Activated naive CD4-positive, alpha-beta T cell treated with anti-CD3 and anti-CD28 coated beads, Interleukin-2, amount 10 ng/mL, durations not matched to agents 7 days and 5 days (primary cell): Measurements from ENCODE around the gene SPOP.

ENCODE experiments used
- CTCF ChIA-PET: fragments of 350-600 bp; sonication (Branson Sonifier 250); formaldehyde crosslinking; loops from one replicate; lab custom pipeline; 2021; ENCODE audit warnings: antibody characterized with exemption; lab: Charles Lee
- DNase-seq: peaks from one replicate; pipeline ENCODE4 v3.0.0-alpha.2; 2020
- H3K27ac Mint-ChIP-seq: one replicate; pipeline ENCODE4 v1.8.0; 2021; ENCODE audit warnings: mild to moderate bottlenecking, moderate library complexity, mixed read lengths
- H3K27me3 Mint-ChIP-seq: one replicate; pipeline ENCODE4 v1.8.0; 2021; ENCODE audit warnings: mild to moderate bottlenecking, mixed read lengths
- H3K36me3 Mint-ChIP-seq: one replicate; pipeline ENCODE4 v1.8.0; 2021; ENCODE audit warnings: mixed read lengths
- H3K4me1 Mint-ChIP-seq: one replicate; pipeline ENCODE4 v1.8.0; 2021; ENCODE audit warnings: mixed read lengths
- H3K4me3 Mint-ChIP-seq: one replicate; pipeline ENCODE4 v1.8.0; 2021; ENCODE audit warnings: mild to moderate bottlenecking, moderate library complexity, mixed read lengths
- H3K9me3 Mint-ChIP-seq: one replicate; pipeline ENCODE4 v1.8.0; 2021; ENCODE audit warnings: mixed read lengths

The SPOP gene

DNA sequence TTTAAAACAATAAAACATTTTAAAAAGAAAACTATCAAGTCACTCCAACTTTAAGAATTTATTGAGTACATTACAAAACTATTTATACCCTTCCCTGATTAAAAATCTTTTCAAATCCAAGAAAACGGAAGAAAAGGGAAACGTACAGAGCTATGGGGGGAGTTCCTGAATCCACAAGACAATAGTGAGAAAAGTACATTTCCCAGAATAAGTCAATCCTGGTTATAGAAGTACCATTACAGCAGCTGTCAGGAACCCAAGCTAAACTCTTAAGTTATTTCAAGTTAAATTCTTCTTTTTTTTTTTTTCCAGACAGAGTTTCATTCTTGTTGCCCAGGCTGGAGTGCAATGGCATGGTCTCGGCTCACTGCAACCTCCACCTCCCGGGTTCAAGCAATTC, 45.7 kb downstream of the SPOP start:
- no peak overlapping the region for H3K27ac Mint-ChIP-seq
- H3K27me3 Mint-ChIP-seq = no peaks in the 10 kb centered on the region
- H3K9me3 Mint-ChIP-seq = no peaks in the 10 kb centered on the region
- CTCF ChIA-PET = interaction anchor here (0.9 kb wide), 2 partner anchors 14 kb away, joined by 3 to 4 read pairs; no protein-coding TSS in a partner anchor
- H3K4me1 Mint-ChIP-seq = no peaks in the 10 kb centered on the region
- H3K36me3 Mint-ChIP-seq = peaks cover 3% of the 10 kb centered on the region
- no peak for DNase-seq
- H3K4me3 Mint-ChIP-seq = no peak overlapping the region

DNA sequence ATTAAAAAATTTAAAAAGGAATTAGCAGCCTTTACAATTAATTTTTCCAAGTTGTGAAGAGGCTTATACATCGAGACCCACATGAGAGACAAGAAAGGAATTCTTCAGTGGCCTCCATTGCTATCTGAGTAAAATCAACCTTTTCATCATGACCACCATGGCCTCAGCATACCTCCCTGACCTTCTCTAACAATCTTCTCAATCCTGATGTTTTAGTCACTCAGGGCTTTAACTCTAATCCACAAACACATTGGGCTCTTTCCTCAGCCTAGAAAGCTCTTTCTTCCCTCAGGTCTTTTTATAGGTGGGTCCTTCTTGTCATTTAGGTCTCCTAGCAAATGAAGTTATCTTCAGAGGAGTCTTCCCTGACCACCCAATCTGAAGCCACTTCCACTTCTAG, 46.4 kb downstream of the SPOP start:
- Mint-ChIP-seq H3K27me3 (no peaks in the 10 kb centered on the region), H3K9me3 (no peaks in the 10 kb centered on the region), H3K27ac (no peak overlapping the region), H3K4me1 (no peaks in the 10 kb centered on the region), H3K4me3 (no peak overlapping the region), H3K36me3 (peaks cover 3% of the 10 kb centered on the region)
- CTCF ChIA-PET = interaction anchor here (0.9 kb wide), 1 partner anchor 15 kb away, joined by 3 read pairs; no protein-coding TSS in a partner anchor
- no peak for DNase-seq

DNA sequence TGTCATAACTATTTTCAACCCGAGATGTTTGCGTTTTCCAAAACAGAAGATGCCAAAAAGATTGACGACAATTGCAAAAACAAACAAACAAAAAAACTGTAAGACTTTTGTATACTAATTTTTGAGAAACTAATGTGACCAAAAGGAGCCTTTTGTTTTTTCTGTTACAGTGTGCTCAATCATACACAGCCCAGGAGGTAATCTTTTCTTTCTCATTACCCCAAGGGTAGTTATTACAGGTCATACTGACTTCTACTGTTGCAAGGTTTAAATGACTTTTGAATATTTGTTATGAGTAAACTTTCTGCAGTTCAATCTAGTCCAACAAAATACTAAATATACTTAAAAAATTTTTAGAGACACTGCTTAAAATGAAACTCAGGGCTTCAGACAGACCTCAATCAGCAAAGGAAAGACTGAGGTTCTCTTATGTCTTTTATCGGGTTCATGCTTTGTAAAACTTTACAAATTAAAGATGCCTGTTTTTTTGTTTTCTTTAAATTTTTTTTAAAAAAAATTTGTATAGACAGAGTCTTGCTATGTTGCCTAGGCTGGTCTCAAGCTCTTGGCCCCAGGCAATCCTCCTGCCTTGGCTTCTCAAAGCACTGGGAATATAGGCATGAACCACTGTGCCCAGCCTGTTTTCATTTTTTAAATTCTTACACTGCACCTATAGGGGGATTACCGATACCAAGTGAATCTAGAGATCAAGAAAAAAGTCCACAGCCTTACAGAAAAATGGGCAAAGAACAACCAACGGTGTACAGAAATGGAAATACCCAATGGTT, 47.6 kb downstream of the SPOP start:
- H3K4me1 Mint-ChIP-seq = no peaks in the 10 kb centered on the region
- H3K9me3 Mint-ChIP-seq = no peaks in the 10 kb centered on the region
- DNase-seq = no peak
- H3K4me3 Mint-ChIP-seq = no peak overlapping the region
- no peaks in the 10 kb centered on the region for H3K27me3 Mint-ChIP-seq
- H3K36me3 Mint-ChIP-seq = peaks cover 1% of the 10 kb centered on the region
- no peak overlapping the region for H3K27ac Mint-ChIP-seq
- CTCF ChIA-PET = no interaction called here

DNA sequence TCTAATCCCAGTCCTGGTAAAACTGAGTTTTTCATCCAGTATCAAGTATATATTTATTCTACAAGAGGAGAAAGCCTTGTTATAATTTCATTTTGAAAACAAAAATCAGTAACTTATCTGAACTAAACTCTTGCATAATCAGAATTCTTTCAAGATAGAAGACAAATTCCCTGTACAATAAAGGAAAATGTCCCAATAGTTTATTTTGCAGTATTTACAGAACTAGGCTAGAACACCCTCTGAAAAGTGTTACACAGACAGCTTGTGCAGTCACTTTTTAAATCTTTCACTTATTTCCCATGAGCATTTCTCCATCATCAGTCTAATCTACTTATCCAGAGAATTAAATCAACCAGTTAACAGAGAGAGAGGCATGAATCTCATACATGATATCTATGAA, 48.5 kb downstream of the SPOP start:
- DNase-seq = no peak
- Mint-ChIP-seq H3K4me3 (no peak overlapping the region), H3K9me3 (no peaks in the 10 kb centered on the region), H3K36me3 (peaks cover 1% of the 10 kb centered on the region), H3K27me3 (no peaks in the 10 kb centered on the region), H3K27ac (no peak overlapping the region), H3K4me1 (no peaks in the 10 kb centered on the region)
- CTCF ChIA-PET = no interaction called here

DNA sequence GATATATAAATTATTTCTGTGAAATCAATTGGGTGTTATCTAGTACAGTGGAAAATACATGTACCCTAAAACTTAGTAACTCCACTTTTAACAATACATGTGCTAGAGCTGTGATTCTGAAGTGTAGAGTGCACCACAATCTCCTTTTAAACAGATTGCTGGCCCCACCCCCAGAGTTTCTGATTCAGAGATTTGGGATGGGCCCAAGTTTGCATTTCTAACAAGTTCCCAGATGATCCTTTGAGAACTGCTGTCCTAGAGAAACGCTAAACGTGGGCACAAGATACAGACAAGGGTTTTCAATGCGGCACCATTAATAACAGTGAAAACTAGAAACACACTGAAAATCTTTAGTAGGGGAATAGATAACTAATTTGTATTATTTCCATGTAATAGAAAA, 53.0 kb downstream of the SPOP start:
- Mint-ChIP-seq H3K27ac (no peak overlapping the region), H3K27me3 (no peaks in the 10 kb centered on the region), H3K36me3 (peaks cover 29% of the 10 kb centered on the region), H3K9me3 (no peaks in the 10 kb centered on the region), H3K4me1 (peaks cover 14% of the 10 kb centered on the region), H3K4me3 (no peak overlapping the region)
- CTCF ChIA-PET = no interaction called here
- DNase-seq = no peak

DNA sequence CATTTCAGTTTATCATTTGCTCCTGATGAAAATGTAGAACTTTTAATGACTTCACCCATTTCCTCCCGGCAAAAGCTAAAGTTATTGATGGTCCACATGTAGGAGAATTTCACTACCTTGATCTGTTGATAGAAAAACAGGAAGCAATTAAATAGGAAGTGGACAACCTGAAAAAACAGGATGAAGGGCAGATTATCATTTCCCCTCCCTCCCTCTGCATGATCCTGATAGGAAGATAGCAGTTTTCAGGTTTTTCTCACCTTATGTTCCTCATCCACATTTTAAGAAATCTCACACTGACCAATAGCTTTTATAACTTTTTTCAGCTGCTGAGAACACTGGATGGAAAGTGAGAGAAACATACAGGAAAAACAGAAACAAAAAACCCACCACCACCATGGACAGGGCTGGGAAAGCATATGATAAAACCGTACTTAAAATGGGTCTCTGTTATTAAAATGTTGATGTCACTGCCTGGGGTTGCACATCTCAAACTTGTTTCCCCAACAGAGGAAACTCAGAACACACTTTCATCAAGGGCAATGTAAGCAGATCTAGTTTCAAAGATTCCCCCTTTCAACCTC, 55.9 kb downstream of the SPOP start:
- no peaks in the 10 kb centered on the region for H3K9me3 Mint-ChIP-seq
- no peak overlapping the region for H3K4me3 Mint-ChIP-seq
- peak overlapping the region; percentile 76 for H3K27ac Mint-ChIP-seq
- DNase-seq = no peak
- peaks cover 46% of the 10 kb centered on the region for H3K36me3 Mint-ChIP-seq
- H3K4me1 Mint-ChIP-seq = peaks cover 26% of the 10 kb centered on the region
- CTCF ChIA-PET = no interaction called here
- no peaks in the 10 kb centered on the region for H3K27me3 Mint-ChIP-seq

DNA sequence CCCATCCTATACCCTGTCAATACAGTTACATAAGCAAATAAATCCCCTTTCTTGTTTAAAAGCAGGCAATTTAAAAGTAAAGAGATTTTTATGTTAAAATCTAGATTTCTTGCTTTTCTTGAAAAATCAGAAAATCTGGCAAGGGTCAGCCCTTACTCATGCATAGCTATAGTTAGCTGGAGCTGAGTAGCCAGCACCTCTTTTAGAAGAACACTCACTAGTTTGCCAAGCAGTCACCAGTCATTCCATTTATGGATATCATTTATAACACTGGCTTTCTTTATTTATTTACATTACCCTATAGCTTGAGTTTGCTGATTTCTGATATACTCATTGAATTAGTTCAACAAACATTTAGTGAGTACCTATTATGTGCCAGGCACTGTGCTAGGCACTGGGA, 56.5 kb downstream of the SPOP start:
- CTCF ChIA-PET = no interaction called here
- peaks cover 26% of the 10 kb centered on the region for H3K4me1 Mint-ChIP-seq
- H3K4me3 Mint-ChIP-seq = no peak overlapping the region
- no peaks in the 10 kb centered on the region for H3K27me3 Mint-ChIP-seq
- DNase-seq = no peak
- no peaks in the 10 kb centered on the region for H3K9me3 Mint-ChIP-seq
- H3K36me3 Mint-ChIP-seq = peaks cover 51% of the 10 kb centered on the region
- H3K27ac Mint-ChIP-seq = no peak overlapping the region

DNA sequence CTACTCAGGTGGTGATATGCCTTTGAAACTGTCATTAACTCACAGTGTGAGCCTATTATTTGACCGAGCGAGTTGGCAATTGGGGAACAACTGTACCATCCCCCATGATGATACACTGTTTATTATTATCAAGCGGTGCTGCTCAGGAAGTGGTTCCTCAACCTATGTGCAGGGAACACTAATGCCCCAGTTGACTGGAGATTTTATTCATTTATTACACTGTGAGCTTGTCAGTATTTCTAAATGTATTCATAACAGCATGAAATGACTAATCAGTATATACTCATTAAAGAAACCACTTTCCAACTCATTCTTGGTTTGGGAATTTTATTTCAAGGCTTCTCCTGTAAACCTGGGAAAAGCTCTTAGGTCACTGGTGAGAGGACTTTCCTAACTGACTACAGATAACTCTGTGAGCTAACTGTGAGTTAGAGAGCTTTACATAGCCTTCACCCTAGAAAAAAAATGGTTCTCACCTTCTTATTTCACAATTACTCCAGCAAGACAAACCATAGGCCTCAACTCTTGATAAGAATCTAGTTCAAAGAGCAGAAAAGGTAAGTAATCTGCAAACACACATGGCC, 59.8 kb downstream of the SPOP start:
- Mint-ChIP-seq H3K36me3 (peaks cover 56% of the 10 kb centered on the region), H3K27me3 (no peaks in the 10 kb centered on the region), H3K9me3 (no peaks in the 10 kb centered on the region), H3K4me3 (no peak overlapping the region), H3K4me1 (peaks cover 26% of the 10 kb centered on the region), H3K27ac (no peak overlapping the region)
- no peak for DNase-seq
- CTCF ChIA-PET = interaction anchor here (0.6 to 1.4 kb wide), 4 partner anchors 14 to 165 kb away, joined by 3 to 4 read pairs (median 4); partner anchors contain the start of gene NXPH3

DNA sequence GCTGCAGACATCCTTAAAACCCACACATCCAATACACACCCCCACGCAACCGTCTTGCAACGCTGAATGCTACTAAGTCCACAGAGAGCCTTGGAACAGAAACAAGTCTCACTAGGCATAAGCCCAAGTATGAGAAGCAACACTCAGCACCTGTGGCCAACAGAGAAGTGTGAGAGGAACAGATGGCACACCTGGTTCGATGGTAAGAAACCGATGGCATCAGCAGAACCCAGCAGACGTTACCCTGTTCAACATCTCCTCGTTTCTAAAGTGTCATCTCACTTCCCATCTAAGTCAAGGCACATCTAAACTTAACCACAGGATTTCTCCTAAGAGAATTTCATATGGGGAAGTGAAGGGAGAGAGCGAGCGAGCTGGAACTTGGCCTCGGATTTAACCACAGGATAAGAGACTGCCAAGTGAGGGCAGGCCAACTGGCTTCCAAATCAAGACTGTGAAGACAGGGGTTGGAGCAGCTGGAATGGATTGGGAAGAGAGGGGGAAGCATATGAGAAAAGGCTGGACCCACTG, 61.2 kb downstream of the SPOP start:
- no peaks in the 10 kb centered on the region for H3K9me3 Mint-ChIP-seq
- H3K4me1 Mint-ChIP-seq = peaks cover 13% of the 10 kb centered on the region
- H3K4me3 Mint-ChIP-seq = no peak overlapping the region
- H3K27ac Mint-ChIP-seq = no peak overlapping the region
- peaks cover 48% of the 10 kb centered on the region for H3K36me3 Mint-ChIP-seq
- H3K27me3 Mint-ChIP-seq = no peaks in the 10 kb centered on the region
- CTCF ChIA-PET = no interaction called here
- no peak for DNase-seq

DNA sequence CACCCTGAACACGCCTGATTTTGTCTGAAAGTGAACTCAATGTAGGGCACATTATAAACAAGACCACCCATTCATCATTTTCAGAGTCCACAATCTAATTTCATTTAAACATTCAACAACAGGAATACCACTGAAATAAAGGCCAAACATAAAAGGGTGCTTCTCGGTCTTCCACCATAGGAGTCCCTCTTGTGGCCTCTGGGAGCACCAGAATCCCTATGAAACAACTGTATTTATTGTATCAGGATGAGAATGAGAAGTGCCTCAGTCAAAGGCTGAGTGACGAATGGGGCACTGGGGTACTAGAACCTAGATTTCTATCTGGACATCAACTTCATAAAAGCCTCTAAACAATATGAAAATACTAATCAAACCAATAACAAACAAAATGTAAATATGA, 61.8 kb downstream of the SPOP start:
- H3K27ac Mint-ChIP-seq = no peak overlapping the region
- no peaks in the 10 kb centered on the region for H3K27me3 Mint-ChIP-seq
- no peak for DNase-seq
- no peak overlapping the region for H3K4me3 Mint-ChIP-seq
- H3K4me1 Mint-ChIP-seq = peaks cover 11% of the 10 kb centered on the region
- CTCF ChIA-PET = no interaction called here
- H3K9me3 Mint-ChIP-seq = no peaks in the 10 kb centered on the region
- peaks cover 50% of the 10 kb centered on the region for H3K36me3 Mint-ChIP-seq

DNA sequence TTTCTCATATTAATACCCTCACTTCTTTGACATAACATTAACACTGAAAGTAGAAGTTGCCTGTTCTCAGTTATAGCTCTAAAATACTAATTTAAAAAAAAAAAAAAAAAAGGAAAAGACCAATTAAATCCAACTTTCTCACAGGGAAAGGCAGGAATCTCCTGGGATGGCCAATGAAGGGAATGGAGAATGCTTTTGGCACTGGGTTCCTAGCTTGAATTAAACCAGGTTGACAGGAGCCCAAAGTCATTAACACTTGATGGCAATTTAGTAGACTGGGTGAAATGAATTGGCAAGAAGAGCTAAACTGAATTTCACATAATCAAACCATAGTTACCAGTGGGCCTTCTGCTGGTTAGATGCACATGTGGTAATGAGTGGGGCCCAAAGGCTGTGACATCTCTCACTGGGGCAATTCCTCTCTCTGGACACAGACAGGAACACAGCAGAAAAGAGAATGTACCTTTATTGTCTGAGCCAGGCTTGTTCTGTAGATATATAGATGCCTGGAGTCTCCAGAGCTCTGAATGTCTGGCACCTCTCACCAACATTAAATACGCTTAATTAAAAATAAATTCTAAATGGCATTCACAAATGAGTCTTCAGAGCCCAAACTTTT, 64.6 kb downstream of the SPOP start:
- Mint-ChIP-seq H3K4me1 (peaks cover 2% of the 10 kb centered on the region), H3K4me3 (no peak overlapping the region), H3K36me3 (peaks cover 51% of the 10 kb centered on the region), H3K27me3 (no peaks in the 10 kb centered on the region), H3K27ac (no peak overlapping the region), H3K9me3 (no peaks in the 10 kb centered on the region)
- DNase-seq = no peak
- CTCF ChIA-PET = no interaction called here

DNA sequence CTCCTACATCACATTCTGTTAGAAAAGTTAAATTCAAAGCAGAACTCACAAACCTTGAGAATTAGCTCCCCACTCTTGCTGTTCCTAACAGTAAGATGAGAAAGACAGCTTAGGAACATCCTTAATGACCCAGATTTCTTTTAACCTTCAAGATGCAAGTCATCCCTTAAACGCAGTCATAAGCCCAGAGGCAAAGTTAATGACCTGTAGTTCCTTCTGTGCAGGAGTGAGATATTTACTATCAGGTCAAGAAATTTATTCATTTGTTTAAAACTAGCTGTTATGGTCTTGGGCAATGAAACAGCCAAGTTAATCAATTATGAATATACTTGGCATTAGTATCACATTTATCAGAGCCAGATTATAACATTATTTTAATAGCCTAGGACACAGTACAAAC, 65.2 kb downstream of the SPOP start:
- no peaks in the 10 kb centered on the region for H3K27me3 Mint-ChIP-seq
- CTCF ChIA-PET = no interaction called here
- DNase-seq = no peak
- no peaks in the 10 kb centered on the region for H3K9me3 Mint-ChIP-seq
- H3K36me3 Mint-ChIP-seq = peaks cover 49% of the 10 kb centered on the region
- H3K4me1 Mint-ChIP-seq = no peaks in the 10 kb centered on the region
- H3K27ac Mint-ChIP-seq = no peak overlapping the region
- no peak overlapping the region for H3K4me3 Mint-ChIP-seq

DNA sequence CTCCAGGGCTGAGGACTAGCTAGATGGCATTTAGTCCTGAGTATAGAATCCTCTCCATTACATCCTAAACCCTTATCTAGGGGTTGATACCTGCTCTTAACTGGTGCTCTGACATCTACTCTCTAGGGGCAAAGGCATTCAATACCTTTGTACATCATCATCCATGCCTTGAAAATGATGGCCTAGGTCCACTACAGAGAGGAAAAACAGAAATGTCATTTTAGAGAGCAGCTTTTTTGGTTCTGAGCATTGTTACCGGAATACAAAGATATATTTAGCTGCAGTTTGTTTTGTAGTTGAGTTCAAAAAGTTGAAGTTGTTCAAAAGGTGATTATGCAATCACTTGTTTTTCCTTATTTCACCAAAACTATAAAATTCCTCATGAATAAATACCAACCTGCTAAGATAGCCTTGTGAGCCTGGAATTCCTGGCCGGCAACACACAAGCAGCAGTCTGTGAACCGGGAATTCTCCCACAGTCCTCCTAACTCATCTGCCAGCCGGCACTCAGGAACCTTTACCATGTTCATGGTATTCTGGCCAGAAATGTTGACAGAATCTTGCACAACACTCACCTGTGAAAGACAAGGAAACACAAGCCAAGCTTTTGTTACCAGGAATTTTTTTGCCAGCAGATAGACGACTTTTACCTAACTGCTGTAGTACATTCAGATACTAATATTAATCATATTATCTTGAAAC, 66.9 kb downstream of the SPOP start:
- no peak overlapping the region for H3K27ac Mint-ChIP-seq
- CTCF ChIA-PET = interaction anchor here (0.8 kb wide), 1 partner anchor 786 kb away, joined by 3 read pairs; the partner anchor contains the start of gene LRRC59
- H3K27me3 Mint-ChIP-seq = no peaks in the 10 kb centered on the region

More for the DNA sequence above, 66.9 kb downstream of the SPOP start:
- no peaks in the 10 kb centered on the region for H3K4me1 Mint-ChIP-seq
- no peaks in the 10 kb centered on the region for H3K9me3 Mint-ChIP-seq
- DNase-seq = no peak
- no peak overlapping the region for H3K4me3 Mint-ChIP-seq
- H3K36me3 Mint-ChIP-seq = peaks cover 49% of the 10 kb centered on the region
